Suppressor macrophage treated with lipopolysaccharide for 4 hours (primary cell): ENCODE data around the gene PLPP6.
A peak's percentile ranks its signal among the peaks of the same experiment; 100 is the strongest.
"Not testable (repeated sequence)": the region's sequence is repeated elsewhere in the genome, so short reads cannot be mapped to it uniquely, and the experiment has no call there.

Source experiments
- DNase-seq: peaks from one replicate; pipeline ENCODE4 v3.0.0-alpha.2; 2020

The PLPP6 gene

DNA sequence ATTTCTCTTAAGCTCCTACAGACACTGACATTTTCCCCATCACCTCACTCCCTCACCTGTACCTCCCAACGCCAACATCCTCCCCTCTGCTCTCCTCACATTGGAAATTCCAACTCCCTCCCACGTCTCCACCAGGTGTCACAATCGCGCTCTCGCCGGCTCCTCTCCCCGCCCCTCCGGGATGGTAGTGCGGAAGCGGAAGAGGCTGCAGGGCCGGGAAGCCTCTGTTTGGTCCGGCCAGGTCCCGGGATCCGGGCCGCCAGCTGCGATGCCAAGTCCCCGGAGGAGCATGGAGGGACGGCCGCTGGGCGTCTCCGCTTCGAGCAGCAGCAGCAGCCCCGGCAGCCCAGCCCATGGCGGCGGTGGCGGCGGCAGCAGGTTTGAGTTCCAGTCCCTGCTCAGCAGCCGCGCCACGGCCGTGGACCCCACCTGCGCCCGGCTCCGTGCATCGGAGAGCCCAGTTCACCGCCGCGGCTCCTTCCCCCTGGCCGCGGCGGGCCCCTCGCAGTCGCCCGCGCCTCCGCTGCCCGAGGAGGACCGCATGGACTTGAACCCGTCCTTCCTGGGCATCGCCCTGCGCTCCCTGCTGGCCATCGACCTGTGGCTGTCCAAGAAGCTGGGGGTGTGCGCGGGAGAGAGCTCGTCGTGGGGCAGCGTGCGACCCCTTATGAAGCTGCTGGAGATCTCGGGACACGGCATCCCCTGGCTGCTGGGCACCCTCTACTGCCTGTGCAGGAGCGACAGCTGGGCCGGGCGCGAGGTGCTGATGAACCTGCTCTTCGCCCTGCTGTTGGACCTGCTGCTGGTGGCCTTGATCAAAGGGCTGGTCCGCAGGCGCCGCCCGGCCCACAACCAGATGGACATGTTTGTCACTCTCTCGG is at the start of gene PLPP6:
TSS of gene PLPP6 (plus strand) at position 187 of the 881 bp plus-strand sequence. CDS start at position 269, 82 bp downstream.
- peak; percentile 85 for DNase-seq

DNA sequence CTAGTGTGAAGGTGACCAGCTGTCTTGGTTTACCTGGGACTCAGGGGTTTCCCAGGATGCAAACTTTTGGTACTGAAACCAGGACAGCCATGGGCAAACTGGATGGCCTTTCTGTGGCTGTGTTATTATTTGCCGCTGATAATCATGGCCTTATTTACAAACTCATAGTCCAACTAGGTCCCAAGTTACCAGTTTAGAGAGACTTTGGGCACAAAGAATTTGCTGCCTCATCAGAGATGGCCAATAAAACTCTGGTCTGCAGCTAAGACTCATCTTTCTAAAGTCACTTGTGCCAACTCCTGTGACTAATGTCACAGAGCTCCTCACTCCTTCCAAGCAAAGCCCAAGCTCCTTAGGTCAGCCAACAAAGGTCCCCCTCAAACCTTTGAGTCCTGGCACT is 47.5 kb upstream of the PLPP6 start:
- DNase-seq: no peak

DNA sequence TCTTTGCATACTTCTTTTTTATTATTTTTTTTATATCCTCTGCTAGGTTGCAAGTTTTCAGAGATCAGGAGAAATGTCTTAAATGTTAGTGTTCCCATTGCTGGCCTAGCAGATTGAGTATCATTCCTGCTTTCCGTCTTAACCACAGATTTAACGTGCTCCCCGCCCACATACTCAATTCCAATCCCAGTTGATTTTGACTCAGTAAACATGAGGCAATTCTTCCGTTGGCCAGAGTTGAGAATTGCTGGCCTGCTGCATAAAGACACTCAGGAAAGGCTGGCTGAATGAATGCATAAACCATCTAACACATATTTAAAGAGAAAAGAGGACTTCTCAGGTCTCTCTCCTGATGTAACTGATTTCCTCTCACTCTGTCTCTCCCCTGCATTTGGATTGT is 46.8 kb upstream of the PLPP6 start:
- no peak for DNase-seq

DNA sequence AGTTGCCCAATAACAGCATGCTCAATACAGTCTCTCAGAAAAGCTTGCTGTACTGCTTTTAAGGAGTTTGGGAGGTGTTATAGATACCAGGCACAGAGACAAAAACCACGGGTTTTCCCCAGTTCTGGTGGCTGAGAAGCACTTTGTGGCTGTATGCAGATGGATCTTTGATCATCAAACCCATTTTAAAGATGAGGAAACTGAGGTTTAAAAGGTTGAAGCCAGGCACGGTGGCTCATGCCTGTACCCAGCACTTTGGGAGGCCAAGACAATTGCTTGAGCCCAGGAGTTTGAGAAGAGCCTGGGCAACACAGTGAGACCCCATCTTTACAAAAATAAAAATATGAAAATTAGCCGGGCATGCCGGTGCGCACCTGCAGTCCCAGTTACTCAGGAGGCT is 46.3 kb upstream of the PLPP6 start:
- DNase-seq: no peak

DNA sequence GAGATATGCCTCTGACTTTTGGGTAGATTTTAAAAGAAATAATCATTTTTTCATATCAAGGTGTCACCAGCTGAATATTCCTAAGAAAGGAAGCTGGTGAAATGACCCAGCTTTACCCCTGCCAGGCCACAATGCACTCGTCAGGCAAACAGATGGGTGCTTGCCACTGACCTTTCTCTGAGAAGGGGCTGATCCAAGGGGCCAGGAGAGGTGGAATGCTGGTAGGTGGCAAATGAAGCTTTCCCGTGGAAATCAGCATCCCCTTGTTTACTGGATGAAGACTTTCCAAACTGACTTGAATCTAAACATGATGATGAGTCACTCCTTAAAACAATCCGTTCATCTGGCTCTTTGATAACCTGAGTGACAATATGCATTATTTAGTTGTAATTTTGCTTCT is 44.3 kb upstream of the PLPP6 start:
- DNase-seq: no peak

DNA sequence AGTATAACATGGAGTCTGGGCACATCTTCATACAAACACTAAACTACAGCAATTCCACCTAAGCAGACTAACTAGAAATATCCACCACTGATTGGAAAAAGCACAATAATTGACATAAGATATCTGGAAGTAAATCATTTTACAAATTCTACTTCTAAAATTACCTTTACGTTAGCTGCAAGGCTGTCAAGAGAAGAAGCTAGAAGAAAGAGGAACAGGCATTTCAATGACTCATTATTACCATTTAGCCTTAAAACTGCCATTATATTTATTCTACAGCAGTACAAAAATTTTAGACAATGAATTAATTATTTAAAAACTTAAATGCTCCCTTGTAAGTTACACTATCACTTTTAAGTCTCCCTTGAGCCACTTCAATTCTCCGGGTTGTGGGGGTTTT is 43.4 kb upstream of the PLPP6 start:
- DNase-seq: peak; percentile 8

DNA sequence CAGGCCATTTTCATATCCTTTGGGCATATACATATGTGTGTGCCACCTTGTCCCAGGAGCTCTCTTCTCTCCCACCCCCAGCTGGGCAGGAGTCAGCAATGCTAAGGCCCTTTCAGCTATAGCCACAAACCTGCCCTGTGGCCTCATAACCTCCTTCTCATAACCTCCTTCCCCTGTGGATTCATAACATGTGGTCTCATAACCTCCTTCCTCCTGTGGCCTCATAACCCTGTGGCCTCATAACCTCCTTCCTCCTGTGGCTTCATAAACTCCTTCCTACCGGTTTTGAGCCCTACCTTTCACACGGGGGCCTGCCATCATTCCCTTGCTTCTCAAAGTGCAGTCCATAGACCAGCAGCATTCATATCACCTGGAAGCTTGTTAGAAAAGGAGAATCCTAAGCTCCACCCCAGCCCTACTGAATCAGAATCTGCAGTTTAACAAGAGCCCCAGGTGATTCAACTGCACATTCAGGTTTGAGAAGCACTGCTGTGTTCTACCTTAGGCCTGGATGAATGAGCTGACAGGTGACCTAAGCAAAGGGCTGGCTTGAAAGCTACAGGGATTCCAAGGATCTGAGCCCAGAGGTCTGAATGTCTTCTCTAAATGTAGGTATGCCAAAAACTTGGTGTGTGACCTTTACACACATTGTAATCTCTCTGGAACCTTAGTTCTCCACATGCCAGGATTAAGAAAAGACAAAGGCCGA is 41.9 kb upstream of the PLPP6 start:
- DNase-seq: no peak

DNA sequence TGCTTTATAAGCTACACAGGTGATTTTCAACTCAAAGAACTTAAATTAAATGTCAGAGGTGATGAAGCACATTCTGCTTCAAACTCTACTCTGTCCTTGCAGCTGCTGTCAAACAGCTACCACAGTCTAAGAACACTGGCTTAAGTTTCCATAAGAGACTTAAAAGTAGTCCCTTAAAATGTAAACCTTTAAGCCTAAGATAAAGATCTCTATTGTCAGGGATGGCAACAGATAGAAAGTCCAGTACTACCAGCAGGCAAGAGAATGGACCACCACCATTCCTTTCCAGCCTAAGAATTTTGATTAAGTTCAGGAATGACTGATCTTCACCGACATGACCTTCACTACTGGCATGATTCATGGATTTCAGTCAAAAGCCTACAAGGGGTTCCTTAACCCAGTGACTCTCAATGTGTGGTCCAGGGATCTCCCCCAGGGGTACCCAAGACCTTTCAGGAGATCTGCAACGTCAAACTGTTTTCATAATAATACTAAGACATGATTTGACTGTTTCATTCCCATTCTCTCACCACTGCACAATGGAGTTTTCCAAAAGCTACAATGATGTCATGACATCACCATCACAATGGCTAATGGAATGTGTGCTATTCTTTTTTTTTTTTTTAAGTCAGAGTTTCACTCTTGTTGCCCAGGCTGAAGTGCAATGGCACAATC is 41.1 kb upstream of the PLPP6 start:
- no peak for DNase-seq

DNA sequence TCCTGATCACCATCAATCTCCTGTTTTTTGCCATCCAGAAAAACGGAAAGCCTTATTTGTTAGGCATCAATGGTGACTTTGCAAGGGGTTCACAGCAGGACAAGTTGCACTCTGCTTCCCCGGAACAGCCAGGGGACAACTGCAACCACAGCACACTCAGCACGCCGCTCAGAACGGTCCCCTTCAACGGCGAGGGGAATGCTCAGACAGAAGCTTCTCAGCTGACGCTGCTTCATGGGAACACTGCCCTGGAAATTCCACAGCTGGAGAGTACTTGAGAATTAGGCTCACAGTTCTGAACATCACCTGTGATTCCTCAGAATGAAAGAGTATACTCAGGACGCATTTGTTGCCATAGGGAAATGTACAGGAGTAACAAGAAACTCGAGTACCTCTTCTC is 40.1 kb upstream of the PLPP6 start:
- DNase-seq: no peak

DNA sequence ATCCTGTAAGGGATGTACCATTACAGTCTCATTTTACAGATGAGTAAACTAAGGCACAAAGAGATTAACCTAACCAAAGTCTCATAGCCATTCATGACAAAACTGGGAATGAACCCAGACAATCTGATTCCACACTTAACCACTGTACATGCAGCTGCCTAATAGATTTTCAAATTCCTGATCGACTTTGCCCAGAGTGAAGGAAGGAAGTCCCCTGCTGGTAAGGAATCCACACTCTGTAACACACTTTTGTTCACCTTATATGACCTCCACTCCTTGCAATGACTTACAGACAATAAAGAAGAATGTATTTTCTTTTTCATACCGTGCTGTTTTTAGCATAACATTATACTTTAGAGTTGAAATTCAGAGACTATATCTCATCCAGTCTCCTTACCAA is 31.3 kb upstream of the PLPP6 start:
- no peak for DNase-seq

DNA sequence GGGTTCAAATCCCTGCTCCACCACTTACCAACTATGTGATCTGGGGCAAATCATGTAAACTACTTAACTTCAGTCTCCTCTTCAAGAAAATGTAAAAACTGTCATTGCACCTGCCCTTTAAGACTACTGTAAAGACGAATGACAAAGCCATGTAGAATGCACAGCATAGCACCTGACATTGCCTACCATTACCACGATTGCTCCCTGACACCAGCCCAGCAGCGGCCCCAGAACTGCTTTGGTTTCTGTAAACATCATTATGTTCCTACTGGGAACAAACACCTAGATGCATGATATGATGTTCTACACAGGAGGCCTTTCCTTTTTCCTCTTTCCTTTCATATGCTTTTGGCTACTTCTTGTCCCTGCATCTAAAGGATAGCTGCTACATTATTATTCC is 23.1 kb upstream of the PLPP6 start:
- DNase-seq: no peak

DNA sequence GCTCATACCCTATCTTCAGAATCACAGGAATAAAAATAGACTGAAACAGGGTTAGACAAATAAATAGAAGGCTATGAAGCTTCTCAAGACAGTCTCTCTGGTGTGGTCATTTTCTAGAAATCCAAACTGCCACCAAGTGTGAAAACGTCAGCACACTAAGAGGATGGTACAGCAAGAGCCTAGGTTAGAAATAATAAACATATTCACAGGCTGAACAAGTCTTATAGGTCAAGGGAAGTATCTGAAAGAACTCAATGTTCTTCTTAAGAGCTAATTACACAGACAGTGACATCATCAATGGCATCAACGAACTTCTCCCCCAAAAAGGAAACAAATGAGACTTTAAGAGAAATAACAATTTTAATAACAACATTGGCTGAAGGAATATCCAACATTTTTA is 22.7 kb upstream of the PLPP6 start:
- DNase-seq: no peak

DNA sequence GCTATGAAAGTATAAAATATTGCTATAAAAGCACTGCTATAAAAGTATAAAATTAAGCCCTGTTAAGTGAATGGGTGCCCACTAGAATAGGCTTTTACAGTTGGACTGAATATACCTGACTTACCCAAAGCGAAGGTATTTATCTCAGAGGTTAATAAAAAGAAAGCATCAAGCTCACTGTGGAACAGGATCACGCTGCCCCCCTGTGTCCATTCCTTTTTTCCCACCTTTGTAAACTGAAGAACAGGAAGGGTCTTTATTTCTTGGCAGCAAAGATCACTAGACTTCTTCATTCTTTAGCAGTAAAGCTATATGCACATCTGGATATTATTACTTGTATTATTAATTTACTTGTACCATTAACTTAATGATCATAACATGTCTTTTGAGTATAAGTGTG is 22.1 kb upstream of the PLPP6 start:
- peak; percentile 19 for DNase-seq

DNA sequence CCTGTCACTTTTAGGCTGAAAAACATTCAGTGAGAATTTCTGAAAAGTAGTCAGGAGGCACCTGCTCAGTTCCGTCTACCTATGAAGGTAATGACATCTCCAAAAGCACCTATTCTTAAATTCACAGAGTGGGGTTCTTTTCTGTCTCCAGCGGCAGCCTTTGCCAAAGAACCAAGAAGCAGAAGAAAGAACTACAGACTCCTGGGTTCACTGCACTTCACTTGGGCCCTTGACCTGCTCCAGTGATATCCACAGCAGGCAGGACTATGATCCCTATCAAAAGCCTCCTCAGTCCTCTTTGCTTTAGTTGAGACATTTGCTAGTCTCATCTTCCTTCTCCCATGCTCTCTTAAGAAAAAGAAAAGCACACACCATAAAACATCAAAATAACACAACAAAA is 19.7 kb upstream of the PLPP6 start:
- DNase-seq: no peak

DNA sequence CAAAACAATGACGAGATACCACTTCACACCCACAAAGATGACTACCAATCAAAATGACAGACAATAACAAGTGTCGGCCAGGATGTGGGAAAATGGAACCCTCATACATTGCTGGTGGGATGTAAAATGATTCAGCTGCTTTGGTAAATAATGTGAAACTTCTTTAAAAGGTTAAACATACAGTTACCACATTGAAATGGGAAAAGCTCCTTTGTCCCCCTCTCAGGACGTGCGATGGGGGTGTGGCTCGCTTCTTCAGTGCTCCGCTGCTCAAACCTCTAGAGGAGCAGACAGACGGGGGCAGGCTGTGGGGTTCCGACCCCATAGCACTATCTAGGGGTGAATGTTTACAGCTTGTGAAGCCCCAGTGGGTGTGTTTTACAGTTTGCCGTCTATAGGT is 8.0 kb upstream of the PLPP6 start:
- no peak for DNase-seq

DNA sequence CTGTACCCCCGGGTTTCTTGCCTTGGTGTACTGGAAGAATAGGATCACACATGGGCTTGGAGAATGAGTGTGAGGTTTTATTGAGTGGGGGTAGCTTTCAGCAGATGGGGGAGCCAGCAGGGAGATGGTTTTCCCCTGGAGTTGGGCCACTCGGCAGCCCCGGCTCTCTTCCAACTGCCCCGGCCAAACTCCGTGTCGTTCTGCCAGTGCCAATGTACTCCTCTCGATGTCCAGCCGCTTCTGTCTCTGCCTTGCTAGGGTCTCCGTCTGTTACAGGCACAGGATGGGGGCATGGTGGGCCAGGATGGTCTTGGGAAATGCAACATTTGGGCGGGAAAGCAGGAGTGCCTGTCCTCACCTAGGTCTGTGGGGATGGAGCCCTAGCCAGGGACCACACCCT is 7.6 kb upstream of the PLPP6 start:
- no peak for DNase-seq

DNA sequence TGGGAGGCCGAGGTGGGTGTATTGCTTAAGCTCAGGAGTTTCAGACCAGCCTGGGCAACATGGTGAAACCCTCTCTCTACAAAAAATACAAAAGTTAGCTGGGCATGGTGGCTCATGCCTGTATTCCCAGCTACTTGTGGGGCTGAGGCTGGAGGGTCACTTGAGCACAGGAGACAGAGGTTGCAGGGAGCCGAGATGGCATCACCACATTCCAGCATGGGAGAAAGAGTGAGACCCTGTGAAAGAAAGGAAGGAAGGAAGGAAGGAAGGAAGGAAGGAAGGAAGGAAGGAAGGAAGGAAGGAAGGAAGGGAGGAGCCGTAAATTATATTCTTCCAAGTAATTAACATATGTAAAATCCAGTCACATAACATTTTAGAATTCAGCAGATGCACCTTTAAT is 5.9 kb upstream of the PLPP6 start:
- not testable (repeated sequence) for DNase-seq

DNA sequence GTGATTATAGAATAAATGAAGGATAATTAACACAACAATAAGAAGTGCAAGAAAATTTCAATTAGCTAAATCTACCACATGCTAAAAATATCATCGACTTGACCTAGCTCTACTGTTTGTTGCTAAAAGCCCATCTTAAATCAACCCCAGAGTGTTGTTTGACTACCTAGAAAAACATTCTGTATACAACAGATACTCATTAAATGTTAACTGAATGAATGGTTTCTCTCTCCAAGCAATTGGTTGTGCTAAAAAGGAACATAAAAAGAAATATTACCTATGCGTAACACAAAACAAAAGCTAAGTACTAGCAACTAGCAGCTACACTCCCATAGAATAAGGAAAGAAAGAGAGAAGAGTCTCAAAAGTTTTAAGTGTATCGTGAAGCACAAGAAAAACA is 5.5 kb upstream of the PLPP6 start:
- DNase-seq: no peak

DNA sequence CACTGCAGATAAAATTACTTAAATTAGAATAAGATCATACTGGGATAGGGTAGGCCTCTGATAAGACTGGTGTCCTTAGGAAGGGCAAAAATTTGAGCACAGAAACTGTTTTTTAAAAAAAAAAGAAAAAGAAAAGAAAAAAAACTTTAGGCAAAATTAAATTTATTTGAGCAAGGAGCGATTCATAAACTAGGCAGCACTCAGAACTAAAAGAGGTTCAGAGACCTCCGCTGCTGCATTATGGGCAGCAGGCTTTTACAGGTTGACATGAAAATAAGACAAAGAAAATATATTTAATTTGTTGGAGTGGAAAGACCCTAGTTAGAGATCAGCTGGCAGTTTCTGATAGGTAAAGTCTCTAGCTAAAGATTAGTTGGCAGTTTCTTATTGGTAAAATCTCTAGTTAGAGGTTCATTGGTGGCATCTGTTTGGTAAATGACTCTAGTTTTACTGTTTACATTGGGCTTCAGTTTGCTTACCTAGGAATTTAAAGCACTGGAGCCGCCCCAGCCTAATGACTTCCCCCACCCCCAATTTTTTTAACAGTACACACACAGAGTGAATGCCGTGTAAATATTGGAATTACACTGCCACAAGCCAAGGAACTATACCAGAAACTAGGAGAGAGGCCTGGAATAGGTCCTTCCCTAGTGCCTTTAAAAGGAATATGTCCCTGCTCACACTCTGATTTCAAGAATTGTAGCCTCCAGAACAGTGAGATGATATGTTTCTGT is 4.5 kb upstream of the PLPP6 start:
- no peak for DNase-seq

DNA sequence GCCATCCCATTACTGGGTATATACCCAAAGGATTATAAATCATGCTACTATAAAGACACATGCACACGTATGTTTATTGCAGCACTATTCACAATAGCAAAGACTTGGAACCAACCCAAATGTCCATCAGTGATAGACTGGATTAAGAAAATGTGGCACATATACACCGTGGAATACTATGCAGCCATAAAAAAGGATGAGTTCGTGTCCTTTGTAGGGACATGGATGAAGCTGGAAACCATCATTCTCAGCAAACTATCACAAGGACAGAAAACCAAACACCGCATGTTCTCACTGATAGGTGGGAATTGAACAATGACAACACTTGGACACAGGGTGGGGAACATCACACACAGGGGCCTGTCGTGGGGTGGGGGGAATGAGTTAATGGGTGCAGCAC is 1.4 kb upstream of the PLPP6 start:
- not testable (repeated sequence) for DNase-seq

DNA sequence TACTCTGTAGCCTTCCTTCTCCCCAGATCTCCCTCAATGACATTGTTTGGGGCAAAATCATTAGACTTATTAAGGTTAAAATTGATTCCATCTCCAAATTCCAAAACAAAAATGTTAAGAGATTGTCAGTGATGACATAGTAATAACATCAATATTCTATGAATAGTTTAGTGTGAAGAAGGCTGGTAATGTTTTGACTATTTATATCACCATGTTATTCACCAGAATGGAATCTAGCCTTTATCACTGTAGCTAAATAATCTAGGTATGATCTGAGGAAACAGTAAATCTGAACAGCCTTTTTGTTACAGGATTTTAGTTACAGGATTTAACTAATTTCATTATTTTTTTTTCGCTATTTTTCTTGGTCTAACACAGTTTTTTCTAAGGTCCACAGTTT is 929 bp upstream of the PLPP6 start:
- no peak for DNase-seq

DNA sequence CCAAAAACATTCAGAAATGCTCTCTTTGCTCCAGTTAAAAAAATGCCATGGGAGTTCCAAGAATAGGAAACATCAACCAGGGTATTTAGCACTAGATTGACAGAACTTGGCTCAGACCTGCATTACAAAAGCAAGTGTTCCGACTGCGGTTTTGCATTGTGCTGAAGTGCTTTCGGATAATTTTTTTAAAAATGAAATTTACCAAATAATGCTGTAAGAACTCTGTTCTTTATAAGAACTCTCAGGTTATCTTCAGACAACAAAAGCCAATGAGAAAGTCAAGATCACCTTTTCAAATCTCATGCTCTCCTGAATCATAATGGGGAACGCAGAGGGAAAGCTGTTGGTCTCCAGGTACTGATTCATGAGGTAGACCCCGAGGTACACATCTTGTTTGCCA is 483 bp upstream of the PLPP6 start:
- no peak for DNase-seq
